ENCODE results near the gene SIAH3. TPM values are rescaled to one million over a fixed set of nuclear protein-coding genes. Genes with fewer than 3 reads are reported as not detected.

SIAH3 gene
- total RNA-seq, 1 experiment from 2014 or later, result not detected

- Histone ChIP-seq H4K20me1 (ENCODE audit: low read length) (no peaks in the 10 kb centered on the region), H3F3A (ENCODE audit: low read length, unreplicated experiment) (no peaks in the 10 kb centered on the region), H2AFZ (ENCODE audit: low read length) (no peak overlapping the region), H3K9me3 (ENCODE audit: low read length) (no peaks in the 10 kb centered on the region), H3K4me2 (ENCODE audit: low read length) (no peak overlapping the region), H3K36me3 (ENCODE audit: low read depth, low read length) (no peaks in the 10 kb centered on the region), H3K4me1 (ENCODE audit: insufficient read depth, low read length) (no peaks in the 10 kb centered on the region), H3K9ac (ENCODE audit: low read length) (no peak overlapping the region), H3K27me3 (ENCODE audit: low read length) (0 out of 2 replicates have a peak, but pooled peaks cover 12% of the 10 kb centered on the region), H3K9me2 (replicated peaks; ENCODE audit: low read length) (no peaks in the 10 kb centered on the region), H3K79me2 (ENCODE audit: low read length) (no peaks in the 10 kb centered on the region), H3K27ac (ENCODE audit: low read length) (no peak overlapping the region), H3K4me3 (ENCODE audit: low read length) (no peak overlapping the region)
- ChIA-PET CTCF (no interaction called here), POLR2A (ENCODE audit: unreplicated experiment) (interaction anchor here (0.6 kb wide), 1 partner anchor 66 kb away, joined by 7 read pairs; no protein-coding TSS in a partner anchor)
- ATAC-seq (no peak), DNase-seq (no peak)
- BruUV-seq (replicated peaks), result no TSS peak
- TF ChIP-seq EZH2 (IDR thresholded peaks at IDR 0.05; ENCODE audit: low read length, unreplicated experiment) (no peak), EZH2phosphoT487 (IDR thresholded peaks at IDR 0.05; ENCODE audit: borderline replicate concordance, low read length) (no peak)
- TF ChIP-seq, protein P1, sequence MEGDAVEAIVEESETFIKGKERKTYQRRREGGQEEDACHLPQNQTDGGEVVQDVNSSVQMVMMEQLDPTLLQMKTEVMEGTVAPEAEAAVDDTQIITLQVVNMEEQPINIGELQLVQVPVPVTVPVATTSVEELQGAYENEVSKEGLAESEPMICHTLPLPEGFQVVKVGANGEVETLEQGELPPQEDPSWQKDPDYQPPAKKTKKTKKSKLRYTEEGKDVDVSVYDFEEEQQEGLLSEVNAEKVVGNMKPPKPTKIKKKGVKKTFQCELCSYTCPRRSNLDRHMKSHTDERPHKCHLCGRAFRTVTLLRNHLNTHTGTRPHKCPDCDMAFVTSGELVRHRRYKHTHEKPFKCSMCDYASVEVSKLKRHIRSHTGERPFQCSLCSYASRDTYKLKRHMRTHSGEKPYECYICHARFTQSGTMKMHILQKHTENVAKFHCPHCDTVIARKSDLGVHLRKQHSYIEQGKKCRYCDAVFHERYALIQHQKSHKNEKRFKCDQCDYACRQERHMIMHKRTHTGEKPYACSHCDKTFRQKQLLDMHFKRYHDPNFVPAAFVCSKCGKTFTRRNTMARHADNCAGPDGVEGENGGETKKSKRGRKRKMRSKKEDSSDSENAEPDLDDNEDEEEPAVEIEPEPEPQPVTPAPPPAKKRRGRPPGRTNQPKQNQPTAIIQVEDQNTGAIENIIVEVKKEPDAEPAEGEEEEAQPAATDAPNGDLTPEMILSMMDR (conservative IDR thresholded peaks at IDR 0.05; ENCODE audit: low read depth, low read length), result no peak
- intact Hi-C loops (cut with micrococcal nuclease), result no loop called here
Measured at GRCh38 chr13:45820106-45820838, 31.3 kb downstream of the SIAH3 start.

GRCh38 chr13:45817833-45818232, 33.7 kb downstream of the SIAH3 start:
- Histone ChIP-seq H2AFZ (ENCODE audit: low read length) (no peak overlapping the region), H3K9me2 (replicated peaks; ENCODE audit: low read length) (no peaks in the 10 kb centered on the region), H4K20me1 (ENCODE audit: low read length) (no peaks in the 10 kb centered on the region), H3K9ac (ENCODE audit: low read length) (no peak overlapping the region), H3K9me3 (ENCODE audit: low read length) (no peaks in the 10 kb centered on the region), H3K4me1 (ENCODE audit: insufficient read depth, low read length) (no peaks in the 10 kb centered on the region), H3K79me2 (ENCODE audit: low read length) (no peaks in the 10 kb centered on the region), H3K4me3 (ENCODE audit: low read length) (no peak overlapping the region), H3F3A (ENCODE audit: low read length, unreplicated experiment) (no peaks in the 10 kb centered on the region), H3K36me3 (ENCODE audit: low read depth, low read length) (no peaks in the 10 kb centered on the region), H3K4me2 (ENCODE audit: low read length) (no peak overlapping the region), H3K27me3 (ENCODE audit: low read length) (0 out of 2 replicates have a peak, but pooled peaks cover 9% of the 10 kb centered on the region), H3K27ac (ENCODE audit: low read length) (no peak overlapping the region)
- intact Hi-C loops (cut with micrococcal nuclease), result no loop called here
- no TSS peak for BruUV-seq (replicated peaks)
- ATAC-seq, result no peak
- DNase-seq, result peak; percentile 27
- CTCF ChIA-PET, result interaction anchor here (0.5 to 0.6 kb wide), 2 partner anchors 20 to 587 kb away, joined by 3 to 4 read pairs; no protein-coding TSS in a partner anchor
- no peak for TF ChIP-seq EZH2 (IDR thresholded peaks at IDR 0.05; ENCODE audit: low read length, unreplicated experiment)
- TF ChIP-seq, protein P1 (conservative IDR thresholded peaks at IDR 0.05; ENCODE audit: low read depth, low read length), result peak; percentile 44
- TF ChIP-seq EZH2phosphoT487 (IDR thresholded peaks at IDR 0.05; ENCODE audit: borderline replicate concordance, low read length), result no peak
- POLR2A ChIA-PET (ENCODE audit: unreplicated experiment), result no interaction called here

GRCh38 chr13:45816427-45816826, 35.1 kb downstream of the SIAH3 start:
- Histone ChIP-seq H3K27me3 (ENCODE audit: low read length) (0 out of 2 replicates have a peak, but pooled peaks cover 3% of the 10 kb centered on the region), H3K9ac (ENCODE audit: low read length) (no peak overlapping the region), H3K36me3 (ENCODE audit: low read depth, low read length) (no peaks in the 10 kb centered on the region), H3K4me1 (ENCODE audit: insufficient read depth, low read length) (no peaks in the 10 kb centered on the region), H3K9me3 (ENCODE audit: low read length) (no peaks in the 10 kb centered on the region), H3K27ac (ENCODE audit: low read length) (no peak overlapping the region), H3K9me2 (replicated peaks; ENCODE audit: low read length) (no peaks in the 10 kb centered on the region), H2AFZ (ENCODE audit: low read length) (no peak overlapping the region), H3K79me2 (ENCODE audit: low read length) (no peaks in the 10 kb centered on the region), H3K4me3 (ENCODE audit: low read length) (no peak overlapping the region), H4K20me1 (ENCODE audit: low read length) (no peaks in the 10 kb centered on the region), H3K4me2 (ENCODE audit: low read length) (no peak overlapping the region), H3F3A (ENCODE audit: low read length, unreplicated experiment) (no peaks in the 10 kb centered on the region)
- ChIA-PET POLR2A (ENCODE audit: unreplicated experiment) (no interaction called here), CTCF (no interaction called here)
- DNase-seq (no peak), ATAC-seq (no peak)
- BruUV-seq (replicated peaks), result no TSS peak
- intact Hi-C loops (cut with micrococcal nuclease), result no loop called here
- TF ChIP-seq EZH2phosphoT487 (IDR thresholded peaks at IDR 0.05; ENCODE audit: borderline replicate concordance, low read length) (no peak), EZH2 (IDR thresholded peaks at IDR 0.05; ENCODE audit: low read length, unreplicated experiment) (no peak)
- TF ChIP-seq, protein P1 (conservative IDR thresholded peaks at IDR 0.05; ENCODE audit: low read depth, low read length), result no peak

Measured in PC-3 (cell line).